Ureter (tissue), 1 donor: Measurements from ENCODE around the gene LDLRAP1. TPM values are rescaled to one million over a fixed set of nuclear protein-coding genes. Genes with fewer than 3 reads are reported as not detected.
A peak's percentile ranks its signal among the peaks of the same experiment; 100 is the strongest.
"Not testable (repeated sequence)": the region's sequence is repeated elsewhere in the genome, so short reads cannot be mapped to it uniquely, and the experiment has no call there.

ENCODE experiments used
- DNase-seq: peaks from one replicate; pipeline ENCODE4 v3.0.0-alpha.2; 2020; ENCODE audit warnings: low spot score
- total RNA-seq: library from RNA; stranded (reverse); gene quantifications from one replicate; pipeline ENCODE4 v1.2.4, GENCODE V29; 2023
- donor health status: DM: yes; HTN: yes; CAD: no.

The LDLRAP1 gene, protein sequence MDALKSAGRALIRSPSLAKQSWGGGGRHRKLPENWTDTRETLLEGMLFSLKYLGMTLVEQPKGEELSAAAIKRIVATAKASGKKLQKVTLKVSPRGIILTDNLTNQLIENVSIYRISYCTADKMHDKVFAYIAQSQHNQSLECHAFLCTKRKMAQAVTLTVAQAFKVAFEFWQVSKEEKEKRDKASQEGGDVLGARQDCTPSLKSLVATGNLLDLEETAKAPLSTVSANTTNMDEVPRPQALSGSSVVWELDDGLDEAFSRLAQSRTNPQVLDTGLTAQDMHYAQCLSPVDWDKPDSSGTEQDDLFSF
- 14.4 TPM for total RNA-seq

DNA sequence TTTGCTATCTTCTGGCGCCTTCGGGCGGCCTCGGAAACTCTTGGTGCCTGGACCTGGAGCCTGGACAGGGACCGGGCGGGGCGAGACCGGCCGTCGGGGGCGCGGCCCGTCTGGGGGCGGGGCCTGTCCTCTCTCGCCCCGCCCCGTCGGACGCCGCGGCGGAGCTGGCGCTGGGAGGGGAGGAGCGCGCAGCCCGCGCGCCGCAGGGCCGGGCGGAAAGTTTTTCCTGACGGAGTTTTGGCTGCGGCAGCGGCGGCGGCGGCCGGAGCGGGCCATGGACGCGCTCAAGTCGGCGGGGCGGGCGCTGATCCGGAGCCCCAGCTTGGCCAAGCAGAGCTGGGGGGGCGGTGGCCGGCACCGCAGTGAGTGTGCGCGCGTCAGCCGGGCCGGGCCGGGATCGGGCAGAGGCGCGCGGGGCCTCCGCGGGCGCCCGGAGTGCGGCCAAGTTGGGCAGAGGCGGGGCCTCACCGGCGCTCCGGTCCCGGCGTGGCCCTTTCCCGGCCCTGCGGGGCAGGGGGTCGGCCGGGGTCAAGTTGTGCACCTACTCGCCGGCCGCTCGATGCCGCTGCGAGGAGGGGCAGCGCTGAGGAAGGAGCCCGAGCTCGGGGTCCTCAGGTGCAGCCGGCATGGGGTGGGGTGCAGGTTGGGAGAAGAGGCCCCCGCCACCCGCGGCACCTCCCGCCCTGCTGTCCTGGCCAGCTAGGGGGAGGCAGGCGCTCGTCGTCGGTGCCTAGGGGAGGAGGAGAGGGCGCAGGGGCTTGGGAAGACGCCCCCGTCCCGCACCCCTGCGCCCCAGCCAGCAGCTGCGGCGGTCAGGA is at the start of gene LDLRAP1:
LDLRAP1 (plus strand) TSS at position 182 of the 818 bp plus-strand sequence; CDS start at position 275, 93 bp downstream.
- peak; percentile 71 for DNase-seq

DNA sequence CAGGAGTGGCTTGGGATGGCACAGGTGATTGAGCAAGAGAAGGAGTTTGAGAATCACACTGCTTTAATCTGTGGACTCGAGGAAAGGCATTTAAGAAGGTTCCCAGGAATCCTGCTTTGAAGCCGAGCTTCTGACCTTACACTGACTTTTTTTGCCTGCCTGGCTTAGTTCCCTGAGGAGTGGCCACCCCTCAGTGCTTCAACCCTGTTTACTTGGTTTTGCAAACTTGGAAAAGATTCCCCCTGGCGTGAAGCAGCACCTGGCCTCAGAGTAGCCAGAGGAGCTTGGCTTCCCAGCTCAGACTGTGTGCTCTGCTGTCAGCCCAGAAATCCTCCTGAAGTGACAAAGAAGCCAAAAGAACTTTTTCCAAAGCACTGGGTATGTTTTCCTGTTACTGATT is 48.5 kb upstream of the LDLRAP1 start:
- DNase-seq, result no peak

DNA sequence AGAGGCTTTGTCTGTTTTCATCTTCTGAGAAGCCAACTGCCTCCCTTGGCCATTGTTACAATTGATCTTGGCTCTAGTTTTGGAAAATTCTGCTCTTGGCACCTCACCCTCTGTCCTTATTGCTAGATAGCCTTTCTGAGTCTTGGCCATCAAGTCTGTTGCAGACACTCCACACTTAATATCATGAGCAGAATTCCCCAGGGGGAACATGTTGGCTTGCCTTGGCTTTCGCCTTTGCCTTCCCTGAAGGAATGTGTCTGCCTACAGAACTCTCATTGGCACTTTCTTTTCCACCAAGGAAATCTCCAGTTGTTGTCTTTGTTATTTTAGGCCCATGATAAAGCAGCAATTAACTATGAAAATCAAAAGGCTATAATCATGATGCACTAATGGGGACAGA is 42.7 kb upstream of the LDLRAP1 start:
- DNase-seq, result no peak

DNA sequence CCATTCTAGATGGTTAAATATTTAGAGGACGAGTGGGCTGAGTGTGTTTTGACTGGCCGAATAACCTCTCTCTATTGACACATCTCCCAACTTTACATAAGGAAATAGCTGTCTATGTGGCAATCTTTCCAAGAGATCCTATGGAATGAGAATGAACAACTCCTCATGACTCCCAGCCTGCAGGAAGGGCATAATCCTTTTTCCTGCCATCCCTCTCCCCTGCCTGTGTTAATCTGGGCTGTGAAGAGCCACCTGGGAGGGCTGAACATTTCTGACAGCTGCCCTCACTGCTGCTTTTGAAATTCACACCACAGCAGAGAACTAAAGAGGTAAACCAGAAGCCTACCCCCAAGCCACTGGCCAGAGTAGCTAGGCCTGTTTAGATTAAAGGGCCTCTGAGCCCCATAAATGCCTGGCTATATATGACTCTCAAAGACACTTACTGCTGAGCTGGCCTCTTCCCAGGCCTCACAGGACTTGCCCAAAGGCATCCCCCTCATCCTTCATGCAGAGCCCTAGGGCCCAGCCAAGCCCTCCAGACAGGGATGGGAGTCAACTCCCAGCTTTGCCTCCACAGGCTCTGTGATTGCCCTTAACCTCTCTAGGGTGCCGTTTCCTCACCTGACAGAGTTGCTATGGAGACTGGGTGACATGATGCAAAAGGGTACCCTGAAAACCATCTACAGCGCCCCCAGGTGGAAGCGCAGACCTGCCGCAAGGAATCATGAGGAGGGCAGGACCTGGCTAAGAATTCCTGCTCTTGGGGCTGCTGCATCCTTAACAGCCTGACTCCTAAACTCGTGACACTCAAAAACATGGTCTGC is 42.0 kb upstream of the LDLRAP1 start:
- no peak for DNase-seq

DNA sequence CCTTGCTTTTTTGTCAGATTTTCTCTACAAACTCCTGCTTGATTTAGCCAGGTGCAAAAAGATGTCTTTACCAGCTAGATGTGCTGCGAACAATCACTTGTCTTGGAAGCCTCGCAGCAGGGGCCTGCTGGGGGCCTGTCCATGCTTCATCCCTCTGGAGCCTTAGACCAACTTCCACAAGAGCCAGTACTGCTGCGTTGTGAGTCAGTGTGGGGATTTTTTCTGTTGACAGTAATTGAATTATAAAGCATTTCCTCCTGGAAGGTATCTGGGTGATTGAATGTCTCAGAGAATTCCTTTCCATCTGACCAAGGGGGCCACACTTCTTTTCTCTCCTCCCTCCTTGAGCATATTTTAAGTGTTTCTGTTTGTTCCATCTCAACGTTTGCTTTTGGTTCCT is 40.4 kb upstream of the LDLRAP1 start:
- DNase-seq, result no peak

DNA sequence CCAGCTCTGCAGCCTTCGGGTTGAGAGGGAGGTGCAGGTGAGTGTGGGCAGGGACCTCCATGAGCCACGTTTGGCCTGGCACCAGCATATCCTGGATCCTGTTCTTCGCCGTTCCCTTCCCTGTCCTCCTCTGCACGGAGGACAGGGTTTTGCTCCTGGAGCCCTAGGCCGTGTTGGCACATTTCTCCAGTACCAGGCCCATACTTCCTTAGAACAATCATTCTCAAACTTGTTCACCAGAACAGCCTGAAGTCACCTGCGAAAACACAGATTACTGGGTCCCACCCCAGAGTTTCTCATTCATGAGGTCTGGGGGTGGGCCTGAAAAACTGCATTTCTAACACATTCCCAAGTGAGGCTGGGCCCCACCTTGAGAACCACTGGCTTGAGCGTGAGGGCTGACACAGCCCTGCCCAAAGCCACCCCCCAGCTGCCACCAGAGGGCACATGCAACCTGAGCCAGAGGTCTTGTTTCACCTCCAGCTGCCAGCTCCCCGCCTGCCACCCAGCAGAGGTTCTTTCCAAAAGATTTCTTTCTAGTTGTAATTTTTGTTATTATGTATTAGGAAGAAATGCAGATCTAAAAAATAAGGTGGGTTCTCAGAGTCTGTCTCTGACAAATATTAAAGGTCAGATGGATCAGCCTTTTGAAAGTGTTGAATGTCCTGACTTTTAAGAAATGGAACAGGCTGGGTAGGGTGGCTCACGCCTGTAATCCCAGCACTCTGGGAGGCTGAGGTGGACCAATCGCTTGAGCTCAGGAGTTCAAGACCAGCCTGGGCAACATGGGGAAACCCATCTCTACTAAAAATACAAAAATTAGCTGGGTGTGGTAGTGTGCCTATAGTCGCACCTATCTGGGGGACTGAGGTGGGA is 39.6 kb upstream of the LDLRAP1 start:
- DNase-seq, result peak; percentile 68

DNA sequence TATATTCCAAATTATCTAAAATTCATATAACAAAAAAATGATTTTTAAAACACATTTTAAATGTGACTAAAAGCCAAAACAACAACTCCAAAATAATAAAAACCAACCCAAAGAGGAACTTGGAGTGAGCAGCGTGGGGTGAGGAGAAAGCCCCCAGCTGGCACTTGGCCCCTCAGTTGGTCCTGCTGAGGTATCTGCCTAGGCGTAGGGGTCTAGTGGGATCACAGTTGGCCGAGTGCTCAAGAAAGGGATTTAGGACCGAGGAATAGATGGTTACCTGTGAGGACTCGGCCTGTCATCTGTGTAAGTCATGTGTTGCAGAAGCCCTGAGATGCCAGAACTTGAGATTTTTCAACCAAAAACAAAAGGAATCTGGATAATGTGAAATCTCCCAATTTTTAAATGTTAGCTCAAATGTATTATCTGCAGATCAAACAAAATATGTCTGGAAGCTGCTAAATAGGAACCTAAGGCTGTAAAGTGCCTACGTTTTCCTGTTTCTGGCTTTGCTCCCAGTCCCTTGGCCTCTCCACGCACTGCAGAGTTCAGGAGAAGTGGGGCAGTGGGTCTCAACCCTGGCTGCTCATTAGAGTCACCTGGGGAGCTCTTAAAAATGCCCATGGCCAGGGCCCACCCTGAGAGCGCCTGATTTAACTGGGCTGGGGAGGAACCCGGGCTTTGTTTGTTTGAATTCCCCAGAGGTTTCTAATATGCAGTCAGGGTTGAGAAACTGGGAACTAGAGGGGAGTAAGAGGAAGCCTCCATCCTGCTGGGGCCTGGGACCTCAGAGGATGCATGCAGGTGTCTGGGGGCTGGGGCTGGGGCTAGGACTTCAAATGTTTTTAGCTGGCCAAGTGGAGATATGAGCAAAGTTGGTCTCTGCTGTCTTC is 38.5 kb upstream of the LDLRAP1 start:
- no peak for DNase-seq

DNA sequence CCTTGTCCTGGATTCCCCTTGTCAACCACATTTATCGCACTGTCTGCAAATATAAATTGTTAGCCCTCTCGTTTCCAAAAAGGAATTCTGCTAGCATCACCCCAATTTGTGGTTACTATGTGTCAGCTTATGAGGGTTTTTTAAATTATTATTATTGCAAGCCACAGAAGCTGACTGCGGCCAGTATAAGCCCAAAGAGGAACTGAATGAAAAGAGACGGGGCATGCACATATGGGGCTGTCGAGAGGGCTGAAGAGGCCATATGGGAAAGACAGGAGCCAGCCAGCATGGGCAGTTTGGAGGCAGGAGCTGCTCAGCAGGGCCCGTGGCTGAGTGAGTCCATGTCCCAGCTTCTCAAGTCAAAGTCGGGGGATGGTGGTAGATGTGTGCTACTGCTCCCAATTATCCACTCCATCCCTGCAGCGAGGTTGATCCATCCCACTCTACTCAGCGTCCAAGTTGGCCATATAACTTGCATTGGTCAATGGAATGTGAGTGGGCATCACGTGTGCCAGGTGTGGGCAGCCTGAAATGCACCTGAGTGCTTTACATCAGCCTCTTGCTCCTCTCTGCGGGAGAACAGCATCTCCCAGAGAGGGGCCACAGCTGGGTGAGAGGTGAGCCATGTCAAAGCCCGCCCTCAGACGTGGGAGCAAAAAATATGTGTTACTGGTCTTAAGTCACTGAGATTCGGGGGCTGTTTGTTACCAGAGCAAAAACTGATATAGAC is 37.6 kb upstream of the LDLRAP1 start:
- no peak for DNase-seq

DNA sequence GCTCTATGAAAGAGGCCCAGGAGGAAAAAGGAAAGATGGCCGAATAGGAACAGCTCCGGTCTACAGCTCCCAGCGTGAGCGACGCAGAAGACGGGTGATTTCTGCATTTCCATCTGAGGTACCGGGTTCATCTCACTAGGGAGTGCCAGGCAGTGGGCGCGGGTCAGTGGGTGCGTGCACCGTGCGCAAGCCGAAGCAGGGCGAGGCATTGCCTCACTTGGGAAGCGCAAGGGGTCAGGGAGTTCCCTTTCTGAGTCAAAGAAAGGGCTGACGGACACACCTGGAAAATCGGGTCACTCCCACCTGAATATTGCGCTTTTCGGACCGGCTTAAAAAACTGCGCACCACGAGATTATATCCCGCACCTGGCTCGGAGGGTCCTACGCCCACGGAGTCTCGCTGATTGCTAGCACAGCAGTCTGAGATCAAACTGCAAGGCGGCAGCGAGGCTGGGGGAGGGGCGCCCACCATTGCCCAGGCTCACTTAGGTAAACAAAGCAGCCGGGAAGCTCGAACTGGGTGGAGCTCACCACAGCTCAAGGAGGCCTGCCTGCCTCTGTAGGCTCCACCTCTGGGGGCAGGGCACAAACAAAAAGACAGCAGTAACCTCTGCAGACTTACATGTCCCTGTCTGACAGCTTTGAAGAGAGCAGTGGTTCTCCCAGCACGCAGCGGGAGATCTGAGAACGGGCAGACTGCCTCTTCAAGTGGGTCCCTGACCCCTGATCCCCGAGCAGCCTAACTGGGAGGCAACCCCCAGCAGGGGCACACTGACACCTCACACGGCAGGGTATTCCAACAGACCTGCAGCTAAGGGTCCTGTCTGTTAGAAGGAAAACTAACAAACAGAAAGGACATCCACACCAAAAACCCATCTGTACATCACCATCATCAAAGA is 36.6 kb upstream of the LDLRAP1 start:
- DNase-seq, result not testable (repeated sequence)

DNA sequence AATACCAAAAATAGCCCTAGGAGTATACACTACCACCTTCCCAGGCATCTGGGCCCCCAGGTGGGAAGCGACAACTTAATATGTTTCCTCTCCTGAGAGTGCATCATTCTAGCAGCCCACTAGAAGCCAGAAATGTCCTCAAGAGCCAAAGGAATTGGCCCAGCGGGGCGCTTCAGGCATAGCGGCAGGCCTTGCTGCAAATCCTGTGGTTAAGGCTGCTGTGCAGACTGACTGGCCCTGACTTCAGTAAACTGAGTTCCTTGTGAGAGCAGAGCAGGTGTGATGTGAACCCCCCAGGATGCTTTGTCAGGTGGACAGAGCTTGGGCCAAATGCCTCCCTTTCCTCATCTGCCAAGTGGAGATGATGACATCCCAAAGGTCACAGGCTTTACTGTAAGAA is 29.7 kb upstream of the LDLRAP1 start:
- no peak for DNase-seq

DNA sequence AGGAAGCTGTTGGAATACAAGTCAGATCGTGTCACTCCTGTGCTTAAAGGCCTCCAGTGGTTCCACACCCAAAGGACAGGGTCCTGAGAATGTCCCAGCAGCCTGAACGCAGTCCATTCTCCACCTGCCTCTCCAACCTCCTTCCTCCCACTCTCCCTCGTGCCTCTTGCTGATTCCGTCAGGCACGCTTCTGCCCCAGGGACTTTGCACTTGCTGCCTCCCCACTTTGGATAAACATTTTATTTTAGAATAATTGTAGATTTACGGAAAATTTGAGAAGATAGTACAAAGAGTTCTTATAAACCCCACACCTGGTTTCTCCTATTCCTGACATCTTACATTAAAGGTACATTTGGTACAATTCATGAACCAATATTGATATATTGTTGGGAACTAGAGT is 28.4 kb upstream of the LDLRAP1 start:
- DNase-seq, result peak; percentile 24

DNA sequence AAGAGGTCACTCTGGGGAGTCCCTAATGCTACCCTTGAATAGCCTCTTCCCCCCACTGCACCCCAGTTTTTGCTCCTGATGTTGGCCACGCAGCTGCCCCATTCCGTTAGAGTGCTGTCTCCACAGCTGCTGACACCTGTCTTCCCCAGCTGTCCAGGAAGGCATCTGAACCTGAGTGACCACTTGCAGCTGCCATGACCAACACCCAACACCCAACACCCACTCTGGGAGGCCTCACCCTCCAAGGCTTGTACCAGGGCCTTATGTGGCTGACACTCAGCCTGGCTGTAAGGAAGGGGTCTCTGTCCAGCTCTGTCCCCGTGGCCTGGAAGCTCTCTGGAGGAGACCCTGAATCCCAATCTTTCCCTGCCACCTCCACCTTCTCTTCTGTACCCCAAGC is 26.7 kb upstream of the LDLRAP1 start:
- no peak for DNase-seq

DNA sequence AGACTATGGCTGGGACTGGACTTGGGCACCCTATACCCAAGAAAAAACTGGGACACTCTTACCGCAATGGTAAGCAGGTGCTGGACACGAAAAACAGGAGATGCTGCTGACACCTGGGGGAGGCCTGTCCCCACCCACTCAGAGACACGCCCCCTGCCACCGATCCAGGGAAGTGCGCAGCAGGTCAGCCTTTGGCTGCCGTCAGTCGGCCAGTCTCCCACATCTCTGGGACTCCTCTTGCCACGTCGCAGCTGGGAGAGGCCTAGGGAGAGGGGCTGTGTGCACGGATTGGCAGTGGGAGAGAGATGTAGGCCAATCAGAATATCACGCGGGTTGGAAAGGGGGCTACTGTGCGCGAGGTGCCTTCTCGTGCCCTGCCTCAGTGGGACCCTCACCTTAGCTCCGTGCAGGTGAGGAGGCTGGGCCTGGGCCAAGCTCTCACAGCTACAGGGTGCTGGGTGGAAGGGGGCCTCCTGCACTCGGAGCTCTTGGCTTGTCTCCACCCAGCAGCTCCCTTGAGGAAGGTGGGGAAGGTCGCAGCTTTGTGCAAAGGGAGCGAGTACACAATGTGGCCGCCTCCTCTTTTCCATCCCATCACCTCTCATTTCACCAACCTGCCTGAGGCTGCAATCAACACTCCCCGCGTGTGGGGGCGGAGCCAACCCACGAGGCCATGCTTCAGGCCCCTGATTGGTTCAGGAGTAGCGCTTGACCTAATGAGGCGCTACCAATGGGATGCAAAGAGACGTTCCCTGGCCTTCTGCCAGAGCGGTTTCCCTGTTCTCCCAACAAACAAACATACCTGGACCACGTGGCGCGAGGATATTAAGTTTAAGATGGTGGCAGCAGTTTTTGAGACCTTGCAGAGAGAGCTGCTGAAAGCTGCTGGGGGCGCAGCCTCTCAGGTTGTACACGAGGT is 25.7 kb upstream of the LDLRAP1 start:
- DNase-seq, result no peak

DNA sequence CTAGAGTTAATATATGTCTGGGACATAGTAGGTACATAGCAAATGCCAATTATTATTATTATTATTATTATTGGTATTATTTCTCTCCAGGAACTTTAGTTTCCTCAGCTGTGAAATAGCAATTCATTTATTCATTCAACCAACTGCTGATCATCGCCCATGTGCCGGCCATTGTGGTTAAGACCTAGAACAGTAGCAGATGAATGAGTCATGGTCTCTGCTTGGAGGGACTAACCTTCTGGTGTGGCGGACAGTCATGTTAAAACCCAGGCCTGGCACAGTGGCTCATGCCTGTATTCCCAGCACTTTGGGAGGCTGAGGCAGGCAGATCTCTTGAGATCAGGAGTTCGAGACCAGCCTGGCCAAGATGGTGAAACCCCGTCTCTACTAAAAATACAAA is 23.8 kb upstream of the LDLRAP1 start:
- no peak for DNase-seq

DNA sequence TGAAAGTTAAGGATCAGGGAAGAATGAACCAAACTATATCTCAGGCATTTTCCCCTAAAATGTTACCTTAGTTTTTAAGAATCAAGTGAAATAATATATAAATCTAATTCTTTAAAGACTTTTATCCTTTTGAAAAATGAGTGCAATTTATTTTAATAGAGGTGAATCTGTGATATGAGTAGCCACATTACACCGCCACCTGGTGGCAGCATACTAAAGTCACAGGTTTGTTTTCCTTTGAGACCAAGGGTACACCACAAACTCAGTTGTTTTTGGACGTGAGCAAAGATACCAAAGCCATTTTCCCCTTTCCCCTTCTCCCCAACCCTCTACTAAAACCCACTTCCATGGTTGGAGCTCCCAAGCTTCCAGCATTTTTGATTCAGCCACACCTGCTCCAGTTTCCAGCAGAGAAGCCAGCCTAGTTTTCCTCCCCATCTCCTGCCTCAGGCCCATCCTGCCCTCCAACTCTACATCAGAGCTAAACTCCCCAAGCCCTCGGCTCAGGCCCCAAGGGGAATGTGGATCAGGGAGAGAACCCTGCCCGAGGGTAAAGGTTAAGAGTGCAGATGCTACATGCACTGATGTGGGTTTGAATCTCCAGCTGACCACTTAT is 22.9 kb upstream of the LDLRAP1 start:
- no peak for DNase-seq

DNA sequence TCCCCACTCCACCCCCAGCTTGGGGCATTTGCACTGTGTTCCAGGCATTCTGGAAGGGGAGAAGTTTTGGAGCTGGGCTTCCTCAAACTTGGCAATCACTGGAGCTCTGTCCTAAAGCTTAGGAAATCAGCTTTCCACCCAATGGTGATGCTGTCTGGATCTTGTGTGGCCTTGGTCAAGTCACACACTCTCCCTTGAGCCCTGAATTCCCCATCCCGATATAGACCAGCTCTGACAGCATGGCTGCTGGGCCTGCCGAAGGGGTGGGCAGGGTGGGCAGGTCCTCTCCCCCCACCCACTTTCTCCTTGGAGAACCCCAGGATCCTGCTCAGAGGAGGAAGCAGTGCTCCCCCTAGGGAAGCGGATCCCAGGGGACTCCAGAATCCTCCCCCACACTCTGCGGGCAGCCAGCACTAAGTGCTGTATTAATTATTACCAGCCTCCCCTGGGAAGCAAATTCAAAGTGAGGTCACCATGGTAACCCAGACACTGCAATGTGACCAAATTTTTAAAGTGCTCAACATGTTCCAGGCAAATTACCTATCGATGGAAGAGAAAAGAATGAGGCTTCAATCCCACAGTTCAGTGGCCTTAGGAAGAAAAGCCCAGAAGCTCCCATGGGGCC is 21.3 kb upstream of the LDLRAP1 start:
- no peak for DNase-seq

DNA sequence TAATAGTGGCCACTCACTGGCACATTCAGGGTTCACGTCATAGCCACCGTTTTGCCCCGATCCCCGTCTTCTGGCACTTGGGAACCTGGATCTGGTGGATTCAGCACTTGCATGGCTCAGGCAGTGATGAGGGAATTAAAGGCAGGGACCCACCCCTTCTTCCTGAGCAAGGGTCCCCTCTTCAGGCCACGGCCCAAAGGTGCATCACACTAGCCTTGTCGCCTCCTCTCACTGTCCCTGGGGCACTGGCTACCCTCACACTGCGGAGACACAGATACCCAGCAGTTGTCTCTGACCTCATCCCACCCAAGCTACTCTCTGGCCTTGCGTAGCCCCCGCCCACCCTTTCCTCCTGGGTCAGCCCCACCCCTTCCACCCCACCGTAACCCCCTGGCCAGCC is 19.9 kb upstream of the LDLRAP1 start:
- DNase-seq, result no peak
